SK-N-SH (cell line): ENCODE data around the gene MAP3K3.

Experiments
- EP300 ChIP-seq, 2 experiments: IDR thresholded peaks; 2 replicates each; pipeline versions ENCODE4 v1.4.0 to v1.6.1; 2012; ENCODE audit warnings: borderline replicate concordance in 1 of 2, low read depth in 1 of 2, low read length in 1 of 2
- MXI1 ChIP-seq: IDR thresholded peaks from 2 replicates; pipeline ENCODE4 v1.6.1; 2012; ENCODE audit warnings: mild to moderate bottlenecking, low read depth, low read length, improper control_type of control experiment
- RAD21 ChIP-seq: IDR thresholded peaks from 2 replicates; pipeline ENCODE4 v1.6.1; 2012; ENCODE audit warnings: mild to moderate bottlenecking, low read length
- TF ChIP-seq, protein P1 (sequence below): IDR thresholded peaks from 2 replicates; pipeline ENCODE4 v1.4.0; 2012; ENCODE audit warnings: low read depth
- TF ChIP-seq, protein P2 (sequence below): fragments of 200-600 bp; sonication (generic); IDR thresholded peaks from 2 replicates; pipeline ENCODE4 v1.6.1; 2017; ENCODE audit warnings: antibody characterized with exemption, mild to moderate bottlenecking, moderate library complexity
- TF ChIP-seq, protein P3 (sequence below): fragments of 150-350 bp; IDR thresholded peaks from 2 replicates; pipeline ENCODE4 v1.6.1; 2017; ENCODE audit warnings: antibody characterized with exemption, low read length, low read depth, borderline replicate concordance

DNA sequence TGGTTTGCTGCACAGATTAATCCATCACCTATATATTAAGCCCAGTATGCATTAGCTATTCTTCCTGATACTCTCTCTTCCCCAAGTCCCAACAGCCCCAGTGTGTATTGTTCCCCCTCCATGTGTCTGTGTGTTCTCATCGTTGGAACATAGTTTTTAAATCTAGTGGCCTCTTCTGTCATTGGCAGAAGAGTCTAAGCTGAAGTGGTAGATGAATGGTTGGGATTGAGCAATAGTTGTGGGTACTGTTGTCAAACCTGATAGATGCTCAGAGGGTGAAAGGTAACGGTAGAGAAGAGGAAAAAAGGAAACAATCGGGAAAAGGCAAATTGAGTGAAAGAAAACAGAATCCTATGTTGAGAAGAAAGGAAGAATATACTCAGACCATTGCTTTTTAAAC is 29.9 kb downstream of the MAP3K3 start:
- TF ChIP-seq EP300 (IDR thresholded peaks at IDR 0.05; ENCODE audit: borderline replicate concordance in 1 of 2, low read depth in 1 of 2, low read length in 1 of 2) (no peak), MXI1 (no peak), RAD21 (no peak)
- TF ChIP-seq, protein P1, sequence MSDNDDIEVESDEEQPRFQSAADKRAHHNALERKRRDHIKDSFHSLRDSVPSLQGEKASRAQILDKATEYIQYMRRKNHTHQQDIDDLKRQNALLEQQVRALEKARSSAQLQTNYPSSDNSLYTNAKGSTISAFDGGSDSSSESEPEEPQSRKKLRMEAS, result no peak
- TF ChIP-seq, protein P2, sequence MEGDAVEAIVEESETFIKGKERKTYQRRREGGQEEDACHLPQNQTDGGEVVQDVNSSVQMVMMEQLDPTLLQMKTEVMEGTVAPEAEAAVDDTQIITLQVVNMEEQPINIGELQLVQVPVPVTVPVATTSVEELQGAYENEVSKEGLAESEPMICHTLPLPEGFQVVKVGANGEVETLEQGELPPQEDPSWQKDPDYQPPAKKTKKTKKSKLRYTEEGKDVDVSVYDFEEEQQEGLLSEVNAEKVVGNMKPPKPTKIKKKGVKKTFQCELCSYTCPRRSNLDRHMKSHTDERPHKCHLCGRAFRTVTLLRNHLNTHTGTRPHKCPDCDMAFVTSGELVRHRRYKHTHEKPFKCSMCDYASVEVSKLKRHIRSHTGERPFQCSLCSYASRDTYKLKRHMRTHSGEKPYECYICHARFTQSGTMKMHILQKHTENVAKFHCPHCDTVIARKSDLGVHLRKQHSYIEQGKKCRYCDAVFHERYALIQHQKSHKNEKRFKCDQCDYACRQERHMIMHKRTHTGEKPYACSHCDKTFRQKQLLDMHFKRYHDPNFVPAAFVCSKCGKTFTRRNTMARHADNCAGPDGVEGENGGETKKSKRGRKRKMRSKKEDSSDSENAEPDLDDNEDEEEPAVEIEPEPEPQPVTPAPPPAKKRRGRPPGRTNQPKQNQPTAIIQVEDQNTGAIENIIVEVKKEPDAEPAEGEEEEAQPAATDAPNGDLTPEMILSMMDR, result no peak
- TF ChIP-seq, protein P3, sequence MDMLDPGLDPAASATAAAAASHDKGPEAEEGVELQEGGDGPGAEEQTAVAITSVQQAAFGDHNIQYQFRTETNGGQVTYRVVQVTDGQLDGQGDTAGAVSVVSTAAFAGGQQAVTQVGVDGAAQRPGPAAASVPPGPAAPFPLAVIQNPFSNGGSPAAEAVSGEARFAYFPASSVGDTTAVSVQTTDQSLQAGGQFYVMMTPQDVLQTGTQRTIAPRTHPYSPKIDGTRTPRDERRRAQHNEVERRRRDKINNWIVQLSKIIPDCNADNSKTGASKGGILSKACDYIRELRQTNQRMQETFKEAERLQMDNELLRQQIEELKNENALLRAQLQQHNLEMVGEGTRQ, result no peak
